Activated CD4-positive, alpha-beta T cell treated with anti-CD3 and anti-CD28 coated beads, Interleukin-2, amount 50 U/mL, for 24 hours (primary cell): ENCODE results near the gene CEBPB.

ENCODE experiments used
- DNase-seq, 2 donors: peaks; one replicate each; pipeline ENCODE4 v3.0.0-alpha.2; 2020; ENCODE audit warnings: low read depth in 1 of 2, low spot score in 1 of 2

Gene CEBPB

DNA sequence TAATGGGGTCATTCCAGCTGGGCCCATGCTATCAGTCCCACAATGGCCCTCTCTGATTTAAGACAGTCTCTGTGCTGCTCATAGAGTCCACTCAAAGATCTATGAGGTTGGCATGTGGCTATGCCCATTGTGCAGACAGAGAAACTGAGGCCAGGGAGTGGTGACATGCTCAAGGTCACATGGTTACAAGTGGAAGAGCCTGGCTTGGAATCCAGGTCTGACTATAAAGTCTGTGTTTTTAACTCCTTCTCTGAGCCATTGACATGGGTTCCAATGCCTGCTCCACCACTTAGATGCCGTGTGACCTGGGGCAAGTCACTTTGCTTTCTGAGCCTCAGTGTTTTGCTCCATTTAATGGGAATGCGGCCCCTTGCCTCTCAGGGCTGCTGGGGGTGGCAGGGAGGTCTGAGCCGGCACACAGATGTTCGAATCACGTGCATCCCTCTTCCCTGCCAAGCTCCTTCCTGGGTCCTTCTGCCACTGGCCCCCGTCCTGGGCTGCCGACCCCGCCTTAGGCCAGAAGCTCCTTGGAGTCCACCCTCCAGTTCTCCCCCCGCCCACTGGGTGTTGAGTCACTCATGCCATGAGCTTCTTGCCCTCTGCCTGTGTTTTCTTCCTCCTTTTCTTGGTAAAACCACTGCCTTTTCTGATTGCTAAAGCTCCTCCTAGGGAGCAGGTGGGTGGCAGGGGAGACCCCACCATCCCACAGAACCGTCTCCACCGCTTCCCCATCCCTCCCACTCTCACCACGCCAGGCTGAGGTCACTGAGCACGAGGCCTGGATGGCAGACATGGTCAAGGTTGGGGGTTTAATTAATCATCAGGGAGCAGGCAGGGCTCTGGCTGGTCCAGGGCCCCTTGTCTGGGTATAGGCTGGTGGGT, 35.7 kb downstream of the CEBPB start:
- no peak for DNase-seq

GRCh38 chr20:50227506-50227905, 36.9 kb downstream of the CEBPB start:
- no peak for DNase-seq

- DNase-seq, result no peak
Measured at GRCh38 chr20:50229156-50229607, 38.6 kb downstream of the CEBPB start.

- no peak for DNase-seq
Measured at GRCh38 chr20:50230184-50230583, 39.6 kb downstream of the CEBPB start.

- DNase-seq, result no peak
Measured at GRCh38 chr20:50230871-50231560, 40.4 kb downstream of the CEBPB start.

DNA sequence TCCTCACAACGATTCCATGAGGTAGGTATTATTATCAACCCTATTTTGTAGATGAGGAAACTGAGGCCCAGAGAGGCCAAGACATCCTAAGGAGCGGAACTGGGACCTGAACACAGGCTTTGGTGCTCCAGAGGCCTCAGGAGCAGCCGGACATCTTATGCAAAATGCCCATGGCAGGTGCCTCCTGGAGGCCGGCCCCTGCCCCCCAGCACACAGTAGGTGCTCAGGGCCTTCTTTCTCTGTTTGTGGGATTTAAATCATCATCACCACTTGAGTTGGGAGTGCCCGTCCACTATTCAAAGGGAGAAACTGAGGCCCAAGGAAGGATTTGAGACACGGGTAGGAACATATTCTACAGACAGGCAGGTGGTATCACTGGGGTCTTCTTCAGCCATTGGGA, 41.2 kb downstream of the CEBPB start:
- no peak for DNase-seq

- no peak for DNase-seq
Measured at GRCh38 chr20:50232651-50233324, 42.2 kb downstream of the CEBPB start.

GRCh38 chr20:50233325-50234212, 42.9 kb downstream of the CEBPB start:
- no peak for DNase-seq

DNA sequence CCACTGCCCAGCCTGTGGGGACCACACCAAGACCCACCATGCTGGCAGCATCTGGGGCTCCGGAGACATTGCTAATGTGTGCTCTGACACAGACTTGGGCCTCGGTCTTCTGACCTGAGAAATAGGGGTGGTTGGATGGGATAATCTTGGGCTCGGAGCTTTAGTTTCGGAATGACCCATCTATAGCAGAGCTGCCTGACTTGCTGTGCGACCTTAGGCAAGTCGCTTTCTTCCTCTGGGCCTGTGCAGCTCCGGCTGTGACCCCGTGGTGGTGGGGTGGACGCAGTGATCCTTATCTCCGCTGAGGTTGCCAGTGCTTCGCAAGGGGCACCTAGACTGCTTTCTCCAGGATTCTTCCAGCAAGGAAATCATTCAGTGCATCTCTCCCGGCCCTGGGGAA, 43.7 kb downstream of the CEBPB start:
- no peak for DNase-seq

DNA sequence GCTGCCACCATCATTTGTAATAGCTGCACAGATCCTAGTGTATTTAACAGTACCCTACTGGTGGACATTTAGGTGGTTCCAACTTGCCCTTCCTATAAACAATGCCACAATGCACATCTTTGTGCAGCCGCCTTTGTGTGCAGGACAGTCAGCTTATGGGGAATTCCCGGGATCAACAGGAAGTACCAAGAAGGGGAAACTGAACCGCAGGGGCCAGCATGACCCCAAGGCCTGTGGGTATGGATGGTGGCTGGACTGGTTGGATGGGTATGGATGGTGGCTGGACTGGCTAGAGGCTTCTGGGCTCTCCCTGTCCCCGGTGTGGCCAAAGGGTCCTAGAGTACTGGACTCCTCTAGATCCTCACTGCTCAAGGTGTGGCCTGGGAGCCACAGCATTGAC, 46.7 kb downstream of the CEBPB start:
- no peak for DNase-seq

DNA sequence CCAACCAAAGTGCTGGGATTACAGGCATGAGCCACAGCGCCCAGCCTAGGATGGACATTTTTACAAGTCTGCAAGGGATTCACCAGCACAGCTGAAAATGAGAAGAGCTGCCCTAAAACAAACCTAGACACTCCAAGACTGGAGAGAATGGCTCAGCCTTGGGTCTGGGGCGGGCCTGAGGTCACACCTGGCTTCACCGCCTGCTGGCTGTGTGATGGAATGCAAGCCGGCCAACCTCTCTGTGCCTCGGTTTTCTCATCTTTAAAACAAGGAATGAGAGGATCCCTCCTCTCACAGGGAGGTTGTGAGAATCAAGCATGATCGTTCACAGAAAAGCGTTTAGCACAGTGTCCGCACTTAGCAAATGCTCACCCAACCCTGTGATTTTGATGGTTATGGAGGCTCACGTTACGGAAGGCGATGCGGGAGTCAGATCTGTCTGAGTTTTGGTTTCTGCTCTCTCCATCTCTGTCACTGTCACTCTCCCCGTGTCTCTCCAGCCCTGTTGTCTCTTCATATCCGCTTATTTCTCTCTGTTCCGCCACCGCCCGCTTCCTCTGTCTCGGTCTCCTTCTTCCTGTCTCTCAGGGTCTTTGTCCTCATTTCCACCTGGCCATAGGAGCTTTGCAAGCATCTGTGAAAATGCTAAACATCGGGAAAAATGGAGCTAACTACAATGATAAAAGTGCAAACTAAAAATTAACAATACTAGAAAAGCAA, 47.6 kb downstream of the CEBPB start:
- DNase-seq, result no peak

GRCh38 chr20:50240092-50240491, 49.5 kb downstream of the CEBPB start:
- DNase-seq, result no peak

GRCh38 chr20:50242178-50242514, 51.5 kb downstream of the CEBPB start:
- no peak for DNase-seq
